Measurements from ENCODE around the gene BMP8A.

BMP8A gene

GRCh38 chr1:39524171-39524570 is 32.7 kb downstream of the BMP8A start:
- TF ChIP-seq POLR2AphosphoS5 (IDR thresholded peaks at IDR 0.05; ENCODE audit: low read depth, low read length): no peak
- TF ChIP-seq FOXP2 (optimal IDR thresholded peaks at IDR 0.05; ENCODE audit: borderline replicate concordance, extremely low read depth, extremely low read length, insufficient read depth): no peak
- TF ChIP-seq TAF1 (IDR thresholded peaks at IDR 0.05; ENCODE audit: borderline replicate concordance, insufficient read depth, low read length): no peak
- TF ChIP-seq REST (IDR thresholded peaks at IDR 0.05; ENCODE audit: insufficient read depth in 1 of 2, low read depth in 2 of 2, low read length in 2 of 2): no peak
- TF ChIP-seq SIN3A (IDR thresholded peaks at IDR 0.05; ENCODE audit: borderline replicate concordance, insufficient read depth, low read length): no peak

GRCh38 chr1:39524591-39525365 is 33.3 kb downstream of the BMP8A start:
- TF ChIP-seq REST (IDR thresholded peaks at IDR 0.05; ENCODE audit: insufficient read depth in 1 of 2, low read depth in 2 of 2, low read length in 2 of 2) (no peak), SIN3A (IDR thresholded peaks at IDR 0.05; ENCODE audit: borderline replicate concordance, insufficient read depth, low read length) (no peak), FOXP2 (optimal IDR thresholded peaks at IDR 0.05; ENCODE audit: borderline replicate concordance, extremely low read depth, extremely low read length, insufficient read depth) (no peak), TAF1 (IDR thresholded peaks at IDR 0.05; ENCODE audit: borderline replicate concordance, insufficient read depth, low read length) (no peak), POLR2AphosphoS5 (IDR thresholded peaks at IDR 0.05; ENCODE audit: low read depth, low read length) (no peak)

- TF ChIP-seq SIN3A (IDR thresholded peaks at IDR 0.05; ENCODE audit: borderline replicate concordance, insufficient read depth, low read length) (no peak), FOXP2 (optimal IDR thresholded peaks at IDR 0.05; ENCODE audit: borderline replicate concordance, extremely low read depth, extremely low read length, insufficient read depth) (no peak), TAF1 (IDR thresholded peaks at IDR 0.05; ENCODE audit: borderline replicate concordance, insufficient read depth, low read length) (no peak), REST (IDR thresholded peaks at IDR 0.05; ENCODE audit: insufficient read depth in 1 of 2, low read depth in 2 of 2, low read length in 2 of 2) (no peak), POLR2AphosphoS5 (IDR thresholded peaks at IDR 0.05; ENCODE audit: low read depth, low read length) (no peak)
These were observed 34.1 kb downstream of the BMP8A start for GRCh38 chr1:39525366-39526165.

- TF ChIP-seq TAF1 (IDR thresholded peaks at IDR 0.05; ENCODE audit: borderline replicate concordance, insufficient read depth, low read length) (no peak), SIN3A (IDR thresholded peaks at IDR 0.05; ENCODE audit: borderline replicate concordance, insufficient read depth, low read length) (no peak), FOXP2 (optimal IDR thresholded peaks at IDR 0.05; ENCODE audit: borderline replicate concordance, extremely low read depth, extremely low read length, insufficient read depth) (no peak), REST (IDR thresholded peaks at IDR 0.05; ENCODE audit: insufficient read depth in 1 of 2, low read depth in 2 of 2, low read length in 2 of 2) (no peak), POLR2AphosphoS5 (IDR thresholded peaks at IDR 0.05; ENCODE audit: low read depth, low read length) (no peak)
These were observed 35.2 kb downstream of the BMP8A start for GRCh38 chr1:39526466-39527189.
